Tibial nerve (tissue), 3 donors: ENCODE results near the gene GALNT12.

ENCODE experiments used
- POLR2A ChIP-seq, 2 donors: fragments of 450-650 bp; IDR thresholded peaks; one replicate each; pipeline ENCODE4 v1.6.1; 2017; ENCODE audit warnings: antibody characterized with exemption in 2 of 2, mild to moderate bottlenecking in 2 of 2, moderate library complexity in 2 of 2
- TF ChIP-seq, protein P1 (sequence below), 5 experiments: fragments of 200-600 bp in 3 of 5; fragments of 450-650 bp in 2 of 5; sonication (generic) in 3 of 5; IDR thresholded peaks; one replicate each; pipeline ENCODE4 v1.5.1; 2016 to 2019; ENCODE audit warnings: antibody characterized with exemption in 5 of 5, mild to moderate bottlenecking in 3 of 5, moderate library complexity in 2 of 5

GRCh38 chr9:98765256-98765655 lies 42.2 kb upstream of the GALNT12 start:
- TF ChIP-seq, protein P1, sequence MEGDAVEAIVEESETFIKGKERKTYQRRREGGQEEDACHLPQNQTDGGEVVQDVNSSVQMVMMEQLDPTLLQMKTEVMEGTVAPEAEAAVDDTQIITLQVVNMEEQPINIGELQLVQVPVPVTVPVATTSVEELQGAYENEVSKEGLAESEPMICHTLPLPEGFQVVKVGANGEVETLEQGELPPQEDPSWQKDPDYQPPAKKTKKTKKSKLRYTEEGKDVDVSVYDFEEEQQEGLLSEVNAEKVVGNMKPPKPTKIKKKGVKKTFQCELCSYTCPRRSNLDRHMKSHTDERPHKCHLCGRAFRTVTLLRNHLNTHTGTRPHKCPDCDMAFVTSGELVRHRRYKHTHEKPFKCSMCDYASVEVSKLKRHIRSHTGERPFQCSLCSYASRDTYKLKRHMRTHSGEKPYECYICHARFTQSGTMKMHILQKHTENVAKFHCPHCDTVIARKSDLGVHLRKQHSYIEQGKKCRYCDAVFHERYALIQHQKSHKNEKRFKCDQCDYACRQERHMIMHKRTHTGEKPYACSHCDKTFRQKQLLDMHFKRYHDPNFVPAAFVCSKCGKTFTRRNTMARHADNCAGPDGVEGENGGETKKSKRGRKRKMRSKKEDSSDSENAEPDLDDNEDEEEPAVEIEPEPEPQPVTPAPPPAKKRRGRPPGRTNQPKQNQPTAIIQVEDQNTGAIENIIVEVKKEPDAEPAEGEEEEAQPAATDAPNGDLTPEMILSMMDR (IDR thresholded peaks at IDR 0.05), result no peak
- no peak for TF ChIP-seq POLR2A (IDR thresholded peaks at IDR 0.05)
